ENCODE data around the gene SLC22A23.

SLC22A23 gene

GRCh38 chr6:3314621-3315467, 142.0 kb downstream of the SLC22A23 start:
- no peak for DNase-seq

GRCh38 chr6:3314176-3314575, 142.7 kb downstream of the SLC22A23 start:
- no peak for DNase-seq

- no peak for DNase-seq
Measured at GRCh38 chr6:3312604-3313231, 144.1 kb downstream of the SLC22A23 start.

- DNase-seq: no peak
Measured at GRCh38 chr6:3311826-3312225, 145.0 kb downstream of the SLC22A23 start.

GRCh38 chr6:3310703-3311102, 146.1 kb downstream of the SLC22A23 start:
- DNase-seq: no peak

- DNase-seq: no peak
Measured at GRCh38 chr6:3310051-3310448, 146.8 kb downstream of the SLC22A23 start.

- DNase-seq: no peak
Measured at GRCh38 chr6:3309391-3310050, 147.3 kb downstream of the SLC22A23 start.

GRCh38 chr6:3308106-3308505, 148.7 kb downstream of the SLC22A23 start:
- DNase-seq: no peak

GRCh38 chr6:3307436-3307835, 149.4 kb downstream of the SLC22A23 start:
- no peak for DNase-seq

GRCh38 chr6:3306848-3307247, 150.0 kb downstream of the SLC22A23 start:
- no peak for DNase-seq

GRCh38 chr6:3305831-3306230, 151.0 kb downstream of the SLC22A23 start:
- no peak for DNase-seq

- DNase-seq: no peak
Measured at GRCh38 chr6:3305216-3305565, 151.7 kb downstream of the SLC22A23 start.

- no peak for DNase-seq
Measured at GRCh38 chr6:3304500-3305215, 152.2 kb downstream of the SLC22A23 start.

- no peak for DNase-seq
Measured at GRCh38 chr6:3303795-3304411, 152.9 kb downstream of the SLC22A23 start.

- DNase-seq: no peak
Measured at GRCh38 chr6:3301506-3301905, 155.3 kb downstream of the SLC22A23 start.

- DNase-seq: no peak
Measured at GRCh38 chr6:3299221-3299620, 157.6 kb downstream of the SLC22A23 start.

- peak; percentile 3 for DNase-seq
Measured at GRCh38 chr6:3297909-3298308, 158.9 kb downstream of the SLC22A23 start.

- no peak for DNase-seq
Measured at GRCh38 chr6:3297006-3297405, 159.8 kb downstream of the SLC22A23 start.

GRCh38 chr6:3296537-3296936, 160.3 kb downstream of the SLC22A23 start:
- no peak for DNase-seq

- DNase-seq: no peak
Measured at GRCh38 chr6:3296078-3296477, 160.8 kb downstream of the SLC22A23 start.

- no peak for DNase-seq
Measured at GRCh38 chr6:3294921-3295871, 161.7 kb downstream of the SLC22A23 start.

- no peak for DNase-seq
Measured at GRCh38 chr6:3294396-3294795, 162.5 kb downstream of the SLC22A23 start.

Data from activated CD4-positive, CD25-positive, alpha-beta regulatory T cell treated with anti-CD3 and anti-CD28 coated beads, Interleukin-2, amount 50 U/mL, for 72 hours (primary cell).